ENCODE results near the gene DBT. TPM values are rescaled to one million over a fixed set of nuclear protein-coding genes. Genes with fewer than 3 reads are reported as not detected.

DBT gene
- total RNA-seq, 2 experiments from 2014 or later = 11.0 to 12.8 TPM

GRCh38 chr1:100152271-100152670 is 97.4 kb downstream of the DBT start:
- Mint-ChIP-seq H3K27me3 (no peaks in the 10 kb centered on the region), H3K4me3 (no peak overlapping the region), H3K4me1 (peaks cover 8% of the 10 kb centered on the region), H3K9me3 (ENCODE audit: low read depth) (no peaks in the 10 kb centered on the region), H3K36me3 (ENCODE audit: low read depth) (peaks cover 12% of the 10 kb centered on the region), H3K27ac (no peak overlapping the region)
- CTCF ChIA-PET = interaction anchor here (1.1 to 2.8 kb wide), 2 partner anchors 12 to 114 kb away, joined by 3 to 8 read pairs; partner anchors contain the start of gene RTCA
- POLR2A ChIA-PET = no interaction called here
- ATAC-seq (peak; percentile 51), DNase-seq (no peak)
- intact Hi-C loops (cut with DNase I, micrococcal nuclease) = no loop called here

DNA sequence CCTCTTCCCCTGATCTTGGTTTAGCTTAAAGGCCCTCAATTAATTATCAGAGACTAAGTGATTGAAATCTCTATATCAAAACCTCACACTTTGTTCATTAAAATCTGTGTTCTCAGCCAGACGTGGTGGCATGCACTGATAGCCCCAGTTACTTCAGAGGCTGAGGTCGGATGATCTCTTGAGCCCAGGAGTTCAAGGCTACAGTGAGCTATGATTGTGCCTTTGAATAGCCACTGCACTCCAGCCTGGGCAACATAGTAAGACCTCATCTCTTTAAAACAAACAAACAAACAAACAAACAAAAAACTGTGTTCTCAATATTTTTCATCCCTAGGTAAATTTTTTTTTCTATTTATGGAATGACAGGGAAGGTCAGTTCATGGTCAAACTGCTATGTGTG is 98.0 kb downstream of the DBT start:
- ATAC-seq (no peak), DNase-seq (no peak)
- intact Hi-C loops (cut with DNase I, micrococcal nuclease) = no loop called here
- no peaks in the 10 kb centered on the region for H3K9me3 Mint-ChIP-seq (ENCODE audit: low read depth)
- H3K36me3 Mint-ChIP-seq (ENCODE audit: low read depth) = peaks cover 12% of the 10 kb centered on the region
- no peak overlapping the region for H3K4me3 Mint-ChIP-seq
- H3K27ac Mint-ChIP-seq = no peak overlapping the region
- peaks cover 8% of the 10 kb centered on the region for H3K4me1 Mint-ChIP-seq
- POLR2A ChIA-PET = no interaction called here
- no peaks in the 10 kb centered on the region for H3K27me3 Mint-ChIP-seq
- CTCF ChIA-PET = interaction anchor here (1.1 kb wide), 1 partner anchor 115 kb away, joined by 3 read pairs; the partner anchor contains the start of gene RTCA

DNA sequence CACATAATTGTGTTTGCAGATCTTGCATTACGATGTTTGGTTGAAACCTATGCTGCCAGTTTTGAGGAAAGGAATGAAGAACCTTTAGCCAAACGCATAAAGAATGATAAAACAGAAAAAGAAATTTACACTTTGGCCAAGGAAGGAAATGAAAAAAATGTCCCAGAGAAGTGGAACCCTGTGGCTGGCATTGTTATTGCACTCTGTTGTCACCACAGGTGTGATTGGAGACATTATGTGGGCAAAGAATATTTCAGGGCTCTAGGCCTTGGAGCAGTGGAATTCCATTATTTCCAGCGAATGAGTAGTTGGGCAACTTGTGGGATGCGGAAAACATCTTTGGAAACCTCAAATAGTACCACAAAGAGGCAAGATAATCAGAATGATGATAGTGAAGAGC is 101.8 kb downstream of the DBT start:
- Mint-ChIP-seq H3K4me1 (peaks cover 8% of the 10 kb centered on the region), H3K9me3 (ENCODE audit: low read depth) (no peaks in the 10 kb centered on the region), H3K27me3 (no peaks in the 10 kb centered on the region), H3K36me3 (ENCODE audit: low read depth) (peaks cover 27% of the 10 kb centered on the region), H3K4me3 (no peak overlapping the region), H3K27ac (no peak overlapping the region)
- DNase-seq (no peak), ATAC-seq (no peak)
- ChIA-PET CTCF (interaction anchor here (0.7 to 1.1 kb wide), 2 partner anchors 82 to 178 kb away, joined by 3 to 4 read pairs; partner anchors contain the start of gene SLC35A3), POLR2A (no interaction called here)
- intact Hi-C loops (cut with DNase I, micrococcal nuclease) = no loop called here

DNA sequence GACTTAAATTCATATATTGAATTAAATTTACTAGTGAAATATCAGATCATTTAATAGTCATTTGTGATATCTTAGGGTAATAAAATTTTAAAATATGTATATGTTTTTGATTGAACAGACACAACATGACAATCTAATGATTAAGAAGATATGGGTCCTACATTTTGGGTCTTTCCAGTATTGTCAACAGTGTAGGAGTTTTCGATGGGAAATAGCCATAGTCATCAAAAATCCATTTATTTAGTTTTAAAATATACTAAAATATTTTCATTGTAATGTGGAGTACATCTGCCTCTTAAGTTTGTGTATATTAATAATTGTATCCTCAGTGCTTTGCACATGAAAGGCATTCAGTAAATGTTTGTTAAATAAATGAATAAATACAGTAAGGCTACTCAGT is 102.7 kb downstream of the DBT start:
- no peaks in the 10 kb centered on the region for H3K27me3 Mint-ChIP-seq
- ATAC-seq (no peak), DNase-seq (no peak)
- no peaks in the 10 kb centered on the region for H3K9me3 Mint-ChIP-seq (ENCODE audit: low read depth)
- intact Hi-C loops (cut with DNase I, micrococcal nuclease) = no loop called here
- peaks cover 33% of the 10 kb centered on the region for H3K36me3 Mint-ChIP-seq (ENCODE audit: low read depth)
- peaks cover 4% of the 10 kb centered on the region for H3K4me1 Mint-ChIP-seq
- ChIA-PET POLR2A (no interaction called here), CTCF (interaction anchor here (1.1 kb wide), 2 partner anchors 14 to 177 kb away, joined by 3 to 4 read pairs; partner anchors contain the start of genes SASS6, SLC35A3 and TRMT13)
- H3K27ac Mint-ChIP-seq = no peak overlapping the region
- H3K4me3 Mint-ChIP-seq = no peak overlapping the region

GRCh38 chr1:100145116-100145515 is 104.5 kb downstream of the DBT start:
- POLR2A ChIA-PET = no interaction called here
- ATAC-seq = no peak

DNA sequence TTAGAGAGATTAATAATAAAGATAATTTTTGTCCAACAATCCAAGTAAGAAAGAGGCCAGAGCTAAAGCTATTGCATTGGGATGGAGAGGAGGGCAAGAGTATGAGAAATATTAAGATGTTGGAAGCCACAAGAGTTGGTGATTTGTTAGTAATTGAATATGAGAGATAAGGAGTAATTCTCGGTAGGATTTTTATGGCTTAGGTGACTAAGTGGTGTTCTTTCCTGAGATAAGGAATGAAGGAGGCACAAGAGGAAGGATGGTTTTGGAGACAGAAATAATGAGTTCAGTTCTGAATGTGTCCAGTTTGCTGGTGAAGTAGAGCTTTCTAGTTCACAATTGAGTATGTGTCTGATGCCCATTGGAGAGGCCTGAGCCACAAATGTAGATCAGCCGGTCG is 107.3 kb downstream of the DBT start:
- H3K27ac Mint-ChIP-seq = no peak overlapping the region
- intact Hi-C loops (cut with DNase I, micrococcal nuclease) = no loop called here

More at GRCh38 chr1:100145116-100145515, 104.5 kb downstream of the DBT start:
- no peak for DNase-seq
- Mint-ChIP-seq H3K27me3 (no peaks in the 10 kb centered on the region), H3K4me1 (peaks cover 3% of the 10 kb centered on the region), H3K36me3 (ENCODE audit: low read depth) (peaks cover 33% of the 10 kb centered on the region), H3K27ac (no peak overlapping the region), H3K4me3 (no peak overlapping the region), H3K9me3 (ENCODE audit: low read depth) (no peaks in the 10 kb centered on the region)
- CTCF ChIA-PET = interaction anchor here (0.6 kb wide), 1 partner anchor 72 kb away, joined by 3 read pairs; no protein-coding TSS in a partner anchor
- intact Hi-C loops (cut with DNase I, micrococcal nuclease) = no loop called here

GRCh38 chr1:100141192-100141591 is 108.4 kb downstream of the DBT start:
- CTCF ChIA-PET = no interaction called here
- no peaks in the 10 kb centered on the region for H3K9me3 Mint-ChIP-seq (ENCODE audit: low read depth)
- peaks cover 3% of the 10 kb centered on the region for H3K4me1 Mint-ChIP-seq

More for the DNA sequence above, 107.3 kb downstream of the DBT start:
- H3K27me3 Mint-ChIP-seq = no peaks in the 10 kb centered on the region
- peaks cover 40% of the 10 kb centered on the region for H3K36me3 Mint-ChIP-seq (ENCODE audit: low read depth)
- DNase-seq (no peak), ATAC-seq (no peak)
- H3K4me3 Mint-ChIP-seq = no peak overlapping the region
- H3K4me1 Mint-ChIP-seq = peaks cover 3% of the 10 kb centered on the region
- POLR2A ChIA-PET = interaction anchor here (0.6 kb wide), 1 partner anchor 9 kb away, joined by 3 read pairs; no protein-coding TSS in a partner anchor
- CTCF ChIA-PET = interaction anchor here (0.7 to 1.2 kb wide), 2 partner anchors 9 to 317 kb away, joined by 3 read pairs; partner anchors contain the start of genes SASS6 and TRMT13
- no peaks in the 10 kb centered on the region for H3K9me3 Mint-ChIP-seq (ENCODE audit: low read depth)

DNA sequence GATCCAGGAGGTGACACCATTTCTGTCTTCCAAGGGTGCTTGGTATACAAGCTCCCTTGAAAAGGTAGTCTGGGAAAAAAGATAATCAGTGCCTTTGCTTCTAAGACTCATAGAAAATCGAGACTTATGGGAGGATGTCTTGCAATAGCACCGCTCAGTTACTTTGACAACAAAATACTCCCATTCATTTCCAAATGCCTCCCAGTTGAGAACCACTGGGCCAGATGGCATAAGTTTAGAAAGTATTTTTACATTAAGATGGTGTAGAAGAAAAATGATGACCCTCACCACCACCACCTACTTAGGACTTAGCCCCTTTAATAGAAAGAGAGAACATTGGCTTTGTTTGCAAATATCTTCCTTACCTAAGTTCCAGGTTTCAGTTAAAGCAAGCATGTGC is 112.0 kb downstream of the DBT start:
- Mint-ChIP-seq H3K27me3 (no peaks in the 10 kb centered on the region), H3K27ac (no peak overlapping the region), H3K36me3 (ENCODE audit: low read depth) (peaks cover 29% of the 10 kb centered on the region), H3K4me1 (peaks cover 13% of the 10 kb centered on the region), H3K4me3 (no peak overlapping the region), H3K9me3 (ENCODE audit: low read depth) (no peaks in the 10 kb centered on the region)
- ATAC-seq = no peak
- intact Hi-C loops (cut with DNase I, micrococcal nuclease) = no loop called here
- CTCF ChIA-PET = no interaction called here
- DNase-seq = no peak
- POLR2A ChIA-PET = no interaction called here

More at GRCh38 chr1:100141192-100141591, 108.4 kb downstream of the DBT start:
- ATAC-seq (no peak), DNase-seq (no peak)
- H3K27ac Mint-ChIP-seq = peak overlapping the region; percentile 32
- H3K4me3 Mint-ChIP-seq = no peak overlapping the region
- POLR2A ChIA-PET = no interaction called here
- H3K36me3 Mint-ChIP-seq (ENCODE audit: low read depth) = peaks cover 42% of the 10 kb centered on the region
- no peaks in the 10 kb centered on the region for H3K27me3 Mint-ChIP-seq
- intact Hi-C loops (cut with DNase I, micrococcal nuclease) = no loop called here

Small RNA genes lying within 50 kb of the gene (microRNA-seq; reads per million reads assigned to microRNA genes)
- gene MIR553 (ENCODE audit: borderline replicate concordance) = not detected

Other genes starting within 250 kb of the DBT start
- 10 to 100 TPM; 14.2 to 17.4 TPM for gene SASS6, start 116.9 kb downstream of the DBT start, total RNA-seq
- gene TRMT13, start 116.7 kb downstream of the DBT start, total RNA-seq = 10 to 100 TPM; 19.0 to 20.2 TPM
- gene LRRC39, start 71.6 kb downstream of the DBT start, total RNA-seq = under 1 TPM; 0.32 to 0.51 TPM
- gene RTCA, start 16.4 kb upstream of the DBT start, total RNA-seq = 10 to 100 TPM; 47.8 to 53.0 TPM
- 10 to 100 TPM; 12.2 to 13.6 TPM for gene CDC14A, start 102.7 kb upstream of the DBT start, total RNA-seq

Data from activated CD4-positive, alpha-beta T cell treated with anti-CD3 and anti-CD28 coated beads for 36 hours (primary cell).